ENCODE data around the gene CYLD. TPM values are rescaled to one million over a fixed set of nuclear protein-coding genes. Genes with fewer than 3 reads are reported as not detected.

The CYLD gene
- 10 to 100 TPM in 1 of 4 donors, 1 to 10 TPM in 3; 6.0 to 18.4 (median 7.6) TPM for polyA plus RNA-seq
- long read RNA-seq, donor 1, result 0 reads
- long read RNA-seq, donor 2, partial matches to known transcripts, result 0 of 1 reads
- long read RNA-seq, donor 2, other reads (novel, unspliced or antisense), result 0 of 1 reads
- long read RNA-seq, donor 3, result 0 reads
- long read RNA-seq, donor 4, result 0 reads
- long read RNA-seq, donor 5, result 0 reads
- long read RNA-seq, donor 6, result 0 reads
- long read RNA-seq, donor 7, partial matches to known transcripts, result 0 of 2 reads
- long read RNA-seq, donor 7, other reads (novel, unspliced or antisense), result 0 of 2 reads
- long read RNA-seq, donor 8, result 0 reads
- long read RNA-seq, donor 9, result 0 reads
- long read RNA-seq, donor 10, result 0 reads

GRCh38 chr16:50741781-50742575 lies at the start of gene CYLD:
TSS of gene CYLD (plus strand) at chr16:50742086. CDS start at chr16:50749699, 7,613 bp downstream.
- DNase-seq, result peak; percentile 100
- Histone ChIP-seq H3K27me3 (ENCODE audit: control insufficient read depth in 3 of 3, insufficient read depth in 3 of 3, low read length in 3 of 3) (peaks cover 0 to 4% (median 0%) of the 10 kb centered on the region in 3 donors), H3K9me3 (ENCODE audit: control insufficient read depth in 2 of 2, insufficient read depth in 1 of 2, low read depth in 1 of 2, low read length in 1 of 2) (no peaks in the 10 kb centered on the region), H3K36me3 (ENCODE audit: control insufficient read depth in 3 of 3, insufficient read depth in 2 of 3, low read depth in 1 of 3, low read length in 3 of 3) (peaks cover 0 to 3% (median 0%) of the 10 kb centered on the region in 3 donors), H3K4me1 (ENCODE audit: control insufficient read depth in 3 of 3, insufficient read depth in 2 of 3, low read depth in 1 of 3, low read length in 2 of 3) (peaks cover 0 to 6% (median 0%) of the 10 kb centered on the region in 3 donors), H3K4me3 (ENCODE audit: low read depth in 1 of 3, low read length in 3 of 3) (peak within 1 kb of the TSS; percentile 69 to 96 (median 92)), H3K27ac (ENCODE audit: low read depth in 1 of 3, low read length in 2 of 3) (peak within 1 kb of the TSS; percentile 39 to 97 (median 73))
- 0% methylated on average over 59 to 93 of the region's 93 CpGs for WGBS, 3 donors
- peak; percentile 96 for FAIRE-seq

GRCh38 chr16:50692644-50692998 lies 49.3 kb upstream of the CYLD start:
- no peak for FAIRE-seq
- 83 to 87% (median 85%) methylated on average over 4 of the region's 4 CpGs for WGBS, 3 donors
- Histone ChIP-seq H3K27ac (ENCODE audit: low read depth in 1 of 3, low read length in 2 of 3) (no peak overlapping the region), H3K36me3 (ENCODE audit: control insufficient read depth in 3 of 3, insufficient read depth in 2 of 3, low read depth in 1 of 3, low read length in 3 of 3) (no peaks in the 10 kb centered on the region), H3K4me1 (ENCODE audit: control insufficient read depth in 3 of 3, insufficient read depth in 2 of 3, low read depth in 1 of 3, low read length in 2 of 3) (peaks cover 3 to 14% (median 5%) of the 10 kb centered on the region in 3 donors), H3K4me3 (ENCODE audit: low read depth in 1 of 3, low read length in 3 of 3) (no peak overlapping the region), H3K27me3 (ENCODE audit: control insufficient read depth in 3 of 3, insufficient read depth in 3 of 3, low read length in 3 of 3) (peaks cover 0 to 3% (median 0%) of the 10 kb centered on the region in 3 donors), H3K9me3 (ENCODE audit: control insufficient read depth in 2 of 2, insufficient read depth in 1 of 2, low read depth in 1 of 2, low read length in 1 of 2) (no peaks in the 10 kb centered on the region)
- no peak for DNase-seq

DNA sequence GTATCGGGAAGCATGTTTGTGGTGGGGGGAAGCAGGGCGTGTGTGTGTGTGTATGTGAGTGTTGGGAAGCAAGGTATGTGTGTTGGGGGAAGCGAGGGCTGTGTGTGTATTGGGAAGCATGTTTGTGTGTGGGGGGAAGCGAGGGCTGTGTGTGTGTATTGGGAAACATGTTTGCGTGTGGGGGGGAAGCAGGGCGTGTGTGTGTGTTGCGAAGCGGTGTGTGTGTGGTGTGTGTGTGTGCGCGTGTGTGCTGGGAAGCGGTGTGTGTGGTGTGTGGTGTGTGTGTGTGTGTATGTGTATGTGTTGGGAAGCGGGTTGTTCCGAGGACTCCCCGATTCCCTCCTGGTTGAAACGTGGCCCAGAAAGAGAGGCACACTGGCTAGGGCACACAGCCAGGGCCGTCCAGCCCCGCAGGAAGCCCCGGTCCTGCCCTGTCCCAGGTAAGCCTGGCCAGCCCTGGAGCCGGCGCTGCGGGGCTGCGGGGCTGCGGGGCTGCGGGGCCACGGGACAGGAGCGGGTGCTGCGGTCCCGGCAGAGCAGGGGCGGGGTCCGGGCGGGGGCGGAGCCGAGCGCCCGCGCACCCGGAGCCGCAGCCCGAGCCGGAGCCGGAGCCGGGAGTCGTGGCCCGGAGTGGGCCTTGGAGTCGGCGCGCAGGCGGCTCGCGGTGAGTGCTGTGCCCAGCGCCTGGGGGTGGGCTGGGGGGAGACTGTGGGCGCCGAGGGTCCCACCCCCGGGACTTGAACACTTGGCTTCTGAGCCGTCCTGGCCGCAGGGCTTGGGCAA lies 48.7 kb upstream of the CYLD start, which contains the start of gene NOD2:
Gene NOD2, plus strand, starts transcription at position 608 of the 783 bp plus-strand sequence. CDS start 5,890 bp downstream, outside the sequence.
- DNase-seq (peak in 1 of 2 donors; percentile 54), FAIRE-seq (no peak)
- Histone ChIP-seq H3K36me3 (ENCODE audit: control insufficient read depth in 3 of 3, insufficient read depth in 2 of 3, low read depth in 1 of 3, low read length in 3 of 3) (no peaks in the 10 kb centered on the region), H3K27ac (ENCODE audit: low read depth in 1 of 3, low read length in 2 of 3) (no peak within 1 kb of the TSS), H3K9me3 (ENCODE audit: control insufficient read depth in 2 of 2, insufficient read depth in 1 of 2, low read depth in 1 of 2, low read length in 1 of 2) (no peaks in the 10 kb centered on the region), H3K4me3 (ENCODE audit: low read depth in 1 of 3, low read length in 3 of 3) (peak within 1 kb of the TSS in 2 of 3 donors; percentile 22 to 33), H3K4me1 (ENCODE audit: control insufficient read depth in 3 of 3, insufficient read depth in 2 of 3, low read depth in 1 of 3, low read length in 2 of 3) (peaks cover 3 to 14% (median 5%) of the 10 kb centered on the region in 3 donors), H3K27me3 (ENCODE audit: control insufficient read depth in 3 of 3, insufficient read depth in 3 of 3, low read length in 3 of 3) (peaks cover 0 to 3% (median 0%) of the 10 kb centered on the region in 3 donors)
- 14 to 20% (median 18%) methylated on average over 29 to 56 of the region's 56 CpGs for WGBS, 3 donors

DNA sequence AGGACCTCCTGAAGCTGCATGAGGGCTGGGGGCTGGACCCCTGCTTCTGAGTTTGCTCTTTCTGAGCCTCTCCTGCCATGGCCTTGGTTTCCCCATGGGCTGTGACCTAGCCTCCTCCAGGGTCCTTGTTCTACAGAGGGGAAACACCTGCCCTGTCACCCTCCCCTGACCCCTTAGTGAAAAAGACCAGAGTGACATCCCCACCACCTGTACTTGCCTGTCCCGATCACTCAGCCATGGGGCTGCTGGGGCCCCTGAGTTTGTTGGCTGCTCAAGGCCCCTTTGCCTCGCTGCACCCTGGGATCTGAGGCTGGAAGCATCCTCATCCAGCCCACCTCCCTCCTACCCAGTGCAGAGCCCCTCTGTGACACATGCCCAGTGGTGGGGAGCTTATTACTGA lies 47.7 kb upstream of the CYLD start:
- H3K9me3 ChIP-seq (ENCODE audit: control insufficient read depth in 2 of 2, insufficient read depth in 1 of 2, low read depth in 1 of 2, low read length in 1 of 2), result no peaks in the 10 kb centered on the region
- peaks cover 0 to 3% (median 0%) of the 10 kb centered on the region in 3 donors for H3K27me3 ChIP-seq (ENCODE audit: control insufficient read depth in 3 of 3, insufficient read depth in 3 of 3, low read length in 3 of 3)
- no peak for FAIRE-seq
- no peak overlapping the region for H3K27ac ChIP-seq (ENCODE audit: low read depth in 1 of 3, low read length in 2 of 3)
- H3K4me3 ChIP-seq (ENCODE audit: low read depth in 1 of 3, low read length in 3 of 3), result no peak overlapping the region
- no peak for DNase-seq
- WGBS, 3 donors, result 93 to 94% (median 93%) methylated on average over 2 of the region's 2 CpGs
- H3K4me1 ChIP-seq (ENCODE audit: control insufficient read depth in 3 of 3, insufficient read depth in 2 of 3, low read depth in 1 of 3, low read length in 2 of 3), result peaks cover 3 to 14% (median 5%) of the 10 kb centered on the region in 3 donors
- H3K36me3 ChIP-seq (ENCODE audit: control insufficient read depth in 3 of 3, insufficient read depth in 2 of 3, low read depth in 1 of 3, low read length in 3 of 3), result no peaks in the 10 kb centered on the region

GRCh38 chr16:50695017-50696000 lies 46.6 kb upstream of the CYLD start:
- peak overlapping the region in 1 of 3 donors; percentile 42 for H3K27ac ChIP-seq (ENCODE audit: low read depth in 1 of 3, low read length in 2 of 3)
- FAIRE-seq (no peak), DNase-seq (no peak)
- H3K27me3 ChIP-seq (ENCODE audit: control insufficient read depth in 3 of 3, insufficient read depth in 3 of 3, low read length in 3 of 3), result peaks cover 0 to 3% (median 0%) of the 10 kb centered on the region in 3 donors
- H3K9me3 ChIP-seq (ENCODE audit: control insufficient read depth in 2 of 2, insufficient read depth in 1 of 2, low read depth in 1 of 2, low read length in 1 of 2), result no peaks in the 10 kb centered on the region
- H3K36me3 ChIP-seq (ENCODE audit: control insufficient read depth in 3 of 3, insufficient read depth in 2 of 3, low read depth in 1 of 3, low read length in 3 of 3), result no peaks in the 10 kb centered on the region
- WGBS, 3 donors, result 94 to 97% (median 96%) methylated on average over 9 of the region's 9 CpGs
- H3K4me1 ChIP-seq (ENCODE audit: control insufficient read depth in 3 of 3, insufficient read depth in 2 of 3, low read depth in 1 of 3, low read length in 2 of 3), result peaks cover 3 to 14% (median 5%) of the 10 kb centered on the region in 3 donors
- H3K4me3 ChIP-seq (ENCODE audit: low read depth in 1 of 3, low read length in 3 of 3), result no peak overlapping the region

- 26 to 42% (median 32%) methylated on average over 5 of the region's 5 CpGs for WGBS, 3 donors
- peak overlapping the region in 1 of 3 donors; percentile 42 for H3K27ac ChIP-seq (ENCODE audit: low read depth in 1 of 3, low read length in 2 of 3)
- no peak for FAIRE-seq
Observed at GRCh38 chr16:50696126-50696525, 45.8 kb upstream of the CYLD start.

More at GRCh38 chr16:50696126-50696525, 45.8 kb upstream of the CYLD start:
- DNase-seq, result peak in 1 of 2 donors; percentile 39
- H3K9me3 ChIP-seq (ENCODE audit: control insufficient read depth in 2 of 2, insufficient read depth in 1 of 2, low read depth in 1 of 2, low read length in 1 of 2), result no peaks in the 10 kb centered on the region
- H3K4me1 ChIP-seq (ENCODE audit: control insufficient read depth in 3 of 3, insufficient read depth in 2 of 3, low read depth in 1 of 3, low read length in 2 of 3), result peaks cover 3 to 14% (median 5%) of the 10 kb centered on the region in 3 donors
- H3K27me3 ChIP-seq (ENCODE audit: control insufficient read depth in 3 of 3, insufficient read depth in 3 of 3, low read length in 3 of 3), result peaks cover 0 to 3% (median 0%) of the 10 kb centered on the region in 3 donors
- no peaks in the 10 kb centered on the region for H3K36me3 ChIP-seq (ENCODE audit: control insufficient read depth in 3 of 3, insufficient read depth in 2 of 3, low read depth in 1 of 3, low read length in 3 of 3)
- H3K4me3 ChIP-seq (ENCODE audit: low read depth in 1 of 3, low read length in 3 of 3), result no peak overlapping the region
